RWPE1 (cell line): ENCODE measurements around the gene PPP3CB.

ENCODE experiments used
- CTCF ChIA-PET: fragments of 350-600 bp; sonication (Branson Sonifier 250); formaldehyde crosslinking; extraction: SDS; loops from one replicate; lab custom pipeline; 2021; lab: Yijun Ruan, JAX
- POLR2A ChIA-PET: fragments of 400-600 bp; formaldehyde crosslinking; extraction: SDS; loops from one replicate; lab custom pipeline; 2020; ENCODE audit warnings: antibody characterized with exemption; ENCODE audit not compliant: low non-redundant PET; lab: Yijun Ruan, JAX
- DNase-seq: peaks from one replicate; pipeline ENCODE4 v3.0.0; 2012; ENCODE audit warnings: low spot score
- H3K27ac ChIP-seq: fragments of 450-650 bp; 2 replicates; pipeline ENCODE4 v1.5.1; 2017
- CTCF ChIP-seq: fragments of 450-650 bp; conservative IDR thresholded peaks from 2 replicates; pipeline ENCODE4 v1.5.1; 2017; ENCODE audit warnings: low read depth, mild to moderate bottlenecking

Gene PPP3CB

GRCh38 chr10:73439605-73440312, 56.1 kb downstream of the PPP3CB start:
- H3K27ac ChIP-seq: no peak overlapping the region
- DNase-seq: peak; percentile 42
- ChIA-PET POLR2A (no interaction called here), CTCF (interaction anchor here (0.7 kb wide), 1 partner anchor 266 kb away, joined by 3 read pairs; no protein-coding TSS in a partner anchor)
- TF ChIP-seq CTCF: no peak

GRCh38 chr10:73439055-73439454, 56.8 kb downstream of the PPP3CB start:
- CTCF ChIA-PET: interaction anchor here (0.7 kb wide), 1 partner anchor 267 kb away, joined by 3 read pairs; no protein-coding TSS in a partner anchor
- H3K27ac ChIP-seq: no peak overlapping the region
- DNase-seq: no peak
- POLR2A ChIA-PET: no interaction called here
- no peak for TF ChIP-seq CTCF

GRCh38 chr10:73433538-73433867, 62.3 kb downstream of the PPP3CB start, which contains the start of gene MSS51:
TSS of gene MSS51 (minus strand) at chr10:73433561. CDS start at chr10:73428284, 5,277 bp downstream.
- no peak within 1 kb of the TSS for H3K27ac ChIP-seq
- ChIA-PET CTCF (interaction anchor here (0.6 kb wide), 1 partner anchor 8 kb away, joined by 3 read pairs; no protein-coding TSS in a partner anchor), POLR2A (no interaction called here)
- no peak for TF ChIP-seq CTCF
- DNase-seq: no peak

- CTCF ChIA-PET: interaction anchor here (0.6 kb wide), 1 partner anchor 301 kb away, joined by 3 read pairs; no protein-coding TSS in a partner anchor
- no peak for DNase-seq
- no peak for TF ChIP-seq CTCF
- no peak overlapping the region for H3K27ac ChIP-seq
- POLR2A ChIA-PET: interaction anchor here (0.5 kb wide), 1 partner anchor 197 kb away, joined by 3 read pairs; no protein-coding TSS in a partner anchor
These were observed 62.9 kb downstream of the PPP3CB start for GRCh38 chr10:73432646-73433537.

- DNase-seq: no peak
- ChIA-PET CTCF (interaction anchor here (0.5 to 0.6 kb wide), 2 partner anchors 16 to 420 kb away, joined by 3 read pairs; no protein-coding TSS in a partner anchor), POLR2A (no interaction called here)
- TF ChIP-seq CTCF: no peak
- H3K27ac ChIP-seq: no peak overlapping the region
These were observed 69.5 kb downstream of the PPP3CB start for GRCh38 chr10:73426318-73426717.

- POLR2A ChIA-PET: no interaction called here
These were observed 71.3 kb downstream of the PPP3CB start for GRCh38 chr10:73424478-73424877.

More at GRCh38 chr10:73424478-73424877, 71.3 kb downstream of the PPP3CB start:
- TF ChIP-seq CTCF: no peak
- CTCF ChIA-PET: no interaction called here
- H3K27ac ChIP-seq: no peak overlapping the region
- no peak for DNase-seq
